ENCODE data around the gene HEMK1. TPM values are rescaled to one million over a fixed set of nuclear protein-coding genes. Genes with fewer than 3 reads are reported as not detected.

Gene HEMK1
- total and polyA plus RNA-seq, 2 donors: 20.7 to 43.4 TPM

- DNase-seq (ENCODE audit: low read depth in 6 of 9, low spot score in 9 of 9): no peak
Measured at GRCh38 chr3:50530001-50530970, 39.0 kb upstream of the HEMK1 start.

DNA sequence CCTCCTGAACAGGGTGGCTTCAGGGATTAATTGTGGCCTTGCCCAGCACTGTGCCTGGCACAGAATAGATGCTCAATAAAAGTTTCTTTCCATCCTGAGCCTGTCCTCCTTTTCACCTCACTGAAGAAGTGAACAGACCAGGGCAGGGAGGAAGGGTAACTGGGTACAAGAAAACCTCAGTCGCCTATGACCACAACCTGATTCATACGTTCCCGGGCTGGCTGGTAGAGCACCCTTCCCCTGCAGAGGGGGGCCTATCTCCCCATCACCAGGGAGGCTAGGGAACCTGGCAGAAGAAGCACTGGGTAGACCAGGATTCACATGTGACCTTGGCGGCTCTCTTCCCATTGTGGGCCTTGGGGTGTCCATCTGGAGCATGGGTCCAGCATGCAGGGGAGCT lies 38.1 kb upstream of the HEMK1 start:
- no peaks in the 10 kb centered on the region for H3K9me3 ChIP-seq (ENCODE audit: control insufficient read depth in 2 of 2, insufficient read depth in 1 of 2, low read length in 1 of 2)
- H3K4me1 ChIP-seq (ENCODE audit: control insufficient read depth in 2 of 2, insufficient read depth in 2 of 2, low read length in 2 of 2): no peaks in the 10 kb centered on the region
- WGBS: 91% methylated on average over 4 of the region's 4 CpGs

More at GRCh38 chr3:50530001-50530970, 39.0 kb upstream of the HEMK1 start:
- H3K36me3 ChIP-seq (ENCODE audit: control insufficient read depth in 2 of 2, insufficient read depth in 2 of 2, low read length in 1 of 2): no peaks in the 10 kb centered on the region
- WGBS: 19% methylated on average over 48 of the region's 48 CpGs
- no peaks in the 10 kb centered on the region for H3K9me3 ChIP-seq (ENCODE audit: control insufficient read depth in 2 of 2, insufficient read depth in 1 of 2, low read length in 1 of 2)
- H3K4me1 ChIP-seq (ENCODE audit: control insufficient read depth in 2 of 2, insufficient read depth in 2 of 2, low read length in 2 of 2): no peaks in the 10 kb centered on the region
- H3K27ac ChIP-seq (ENCODE audit: low read depth in 1 of 2, low read length in 1 of 2): no peak overlapping the region
- peaks cover 11 to 77% of the 10 kb centered on the region in 2 donors for H3K27me3 ChIP-seq (ENCODE audit: control insufficient read depth in 2 of 2, insufficient read depth in 1 of 2, low read length in 1 of 2)
- no peak overlapping the region for H3K4me3 ChIP-seq (ENCODE audit: low read length in 2 of 2)

DNA sequence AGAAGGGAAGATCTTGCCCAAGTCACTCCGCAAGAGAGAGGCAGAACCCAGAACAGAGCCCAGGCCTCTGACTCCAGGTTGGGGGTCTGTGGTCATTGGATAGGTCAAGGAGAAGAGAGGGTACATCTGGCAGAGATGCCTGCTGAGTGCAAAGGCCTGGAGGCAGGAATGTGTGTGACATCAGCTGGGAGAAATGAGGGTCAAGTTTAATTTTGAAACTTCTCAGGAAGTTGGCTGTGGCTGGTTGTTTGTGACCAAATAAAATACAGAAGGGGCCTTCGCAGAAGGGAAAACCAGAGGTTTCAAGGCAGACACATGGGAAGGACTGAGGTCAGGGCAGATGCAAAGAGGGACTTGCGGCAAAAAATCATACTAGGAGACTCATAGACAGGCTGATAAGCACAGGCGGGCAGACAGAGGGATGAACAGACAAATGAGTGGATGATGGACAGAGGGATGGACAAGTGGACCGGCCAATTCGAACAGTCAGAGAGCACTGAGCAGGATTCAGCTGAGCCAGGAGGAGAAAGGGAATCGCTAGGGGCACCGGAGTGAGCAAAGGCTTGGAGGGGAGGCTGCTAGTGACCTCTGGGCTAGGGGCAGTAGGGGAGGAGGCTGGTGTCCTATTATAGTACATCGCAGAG lies 37.1 kb upstream of the HEMK1 start:
- H3K9me3 ChIP-seq (ENCODE audit: control insufficient read depth in 2 of 2, insufficient read depth in 1 of 2, low read length in 1 of 2): no peaks in the 10 kb centered on the region
- no peak overlapping the region for H3K27ac ChIP-seq (ENCODE audit: low read depth in 1 of 2, low read length in 1 of 2)
- H3K36me3 ChIP-seq (ENCODE audit: control insufficient read depth in 2 of 2, insufficient read depth in 2 of 2, low read length in 1 of 2): no peaks in the 10 kb centered on the region
- no peak for DNase-seq (ENCODE audit: low read depth in 6 of 9, low spot score in 9 of 9)
- no peak overlapping the region for H3K4me3 ChIP-seq (ENCODE audit: low read length in 2 of 2)
- H3K27me3 ChIP-seq (ENCODE audit: control insufficient read depth in 2 of 2, insufficient read depth in 1 of 2, low read length in 1 of 2): peaks cover 11 to 87% of the 10 kb centered on the region in 2 donors
- WGBS: 96% methylated on average over 9 of the region's 9 CpGs
- H3K4me1 ChIP-seq (ENCODE audit: control insufficient read depth in 2 of 2, insufficient read depth in 2 of 2, low read length in 2 of 2): no peaks in the 10 kb centered on the region

More for the DNA sequence above, 38.1 kb upstream of the HEMK1 start:
- H3K27me3 ChIP-seq (ENCODE audit: control insufficient read depth in 2 of 2, insufficient read depth in 1 of 2, low read length in 1 of 2): peaks cover 11 to 81% of the 10 kb centered on the region in 2 donors
- DNase-seq (ENCODE audit: low read depth in 6 of 9, low spot score in 9 of 9): no peak
- H3K36me3 ChIP-seq (ENCODE audit: control insufficient read depth in 2 of 2, insufficient read depth in 2 of 2, low read length in 1 of 2): no peaks in the 10 kb centered on the region
- H3K27ac ChIP-seq (ENCODE audit: low read depth in 1 of 2, low read length in 1 of 2): no peak overlapping the region
- no peak overlapping the region for H3K4me3 ChIP-seq (ENCODE audit: low read length in 2 of 2)

GRCh38 chr3:50533316-50533715 lies 36.0 kb upstream of the HEMK1 start:
- no peaks in the 10 kb centered on the region for H3K4me1 ChIP-seq (ENCODE audit: control insufficient read depth in 2 of 2, insufficient read depth in 2 of 2, low read length in 2 of 2)
- WGBS: 87% methylated on average over 13 of the region's 13 CpGs

DNA sequence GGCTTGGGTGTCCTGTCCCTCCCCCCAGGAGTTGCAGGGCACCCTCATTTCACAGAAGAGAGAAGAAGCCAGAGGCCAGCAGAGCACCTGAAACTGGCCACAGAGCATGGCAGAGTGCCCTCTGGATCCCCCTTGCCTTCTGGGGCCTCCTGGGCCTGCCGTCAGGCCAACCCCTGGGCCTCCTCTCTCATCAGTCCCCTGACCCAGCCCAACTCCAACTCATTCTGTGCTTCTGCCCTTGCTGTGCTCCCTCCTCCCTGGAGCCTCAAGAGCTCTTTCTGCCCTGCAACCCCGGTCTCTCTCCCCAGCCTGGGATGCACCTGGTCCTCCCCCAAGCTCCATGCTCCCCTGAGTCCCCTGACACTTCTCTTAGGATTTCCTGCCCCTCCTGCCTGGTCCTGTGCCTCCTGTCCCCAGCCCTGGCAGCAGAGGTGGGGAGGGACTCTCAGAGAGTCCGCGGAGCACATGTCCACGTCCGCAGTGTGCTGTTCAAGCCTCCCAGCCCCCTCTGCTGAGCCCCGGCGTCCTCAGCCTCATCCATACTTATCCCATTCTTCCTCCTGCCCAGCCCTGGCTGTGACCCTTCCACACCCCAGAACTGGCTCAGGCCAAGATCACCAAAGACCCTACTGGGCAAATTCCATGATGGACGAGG lies 35.4 kb upstream of the HEMK1 start:
- H3K4me1 ChIP-seq (ENCODE audit: control insufficient read depth in 2 of 2, insufficient read depth in 2 of 2, low read length in 2 of 2): no peaks in the 10 kb centered on the region
- H3K27me3 ChIP-seq (ENCODE audit: control insufficient read depth in 2 of 2, insufficient read depth in 1 of 2, low read length in 1 of 2): peaks cover 11 to 92% of the 10 kb centered on the region in 2 donors
- H3K4me3 ChIP-seq (ENCODE audit: low read length in 2 of 2): no peak overlapping the region
- no peak overlapping the region for H3K27ac ChIP-seq (ENCODE audit: low read depth in 1 of 2, low read length in 1 of 2)
- no peaks in the 10 kb centered on the region for H3K9me3 ChIP-seq (ENCODE audit: control insufficient read depth in 2 of 2, insufficient read depth in 1 of 2, low read length in 1 of 2)
- DNase-seq (ENCODE audit: low read depth in 6 of 9, low spot score in 9 of 9): no peak
- 88% methylated on average over 9 of the region's 9 CpGs for WGBS
- no peaks in the 10 kb centered on the region for H3K36me3 ChIP-seq (ENCODE audit: control insufficient read depth in 2 of 2, insufficient read depth in 2 of 2, low read length in 1 of 2)

More at GRCh38 chr3:50533316-50533715, 36.0 kb upstream of the HEMK1 start:
- no peak for DNase-seq (ENCODE audit: low read depth in 6 of 9, low spot score in 9 of 9)
- Histone ChIP-seq H3K9me3 (ENCODE audit: control insufficient read depth in 2 of 2, insufficient read depth in 1 of 2, low read length in 1 of 2) (no peaks in the 10 kb centered on the region), H3K36me3 (ENCODE audit: control insufficient read depth in 2 of 2, insufficient read depth in 2 of 2, low read length in 1 of 2) (no peaks in the 10 kb centered on the region), H3K27me3 (ENCODE audit: control insufficient read depth in 2 of 2, insufficient read depth in 1 of 2, low read length in 1 of 2) (peaks cover 11 to 92% of the 10 kb centered on the region in 2 donors), H3K4me3 (ENCODE audit: low read length in 2 of 2) (no peak overlapping the region), H3K27ac (ENCODE audit: low read depth in 1 of 2, low read length in 1 of 2) (no peak overlapping the region)

DNA sequence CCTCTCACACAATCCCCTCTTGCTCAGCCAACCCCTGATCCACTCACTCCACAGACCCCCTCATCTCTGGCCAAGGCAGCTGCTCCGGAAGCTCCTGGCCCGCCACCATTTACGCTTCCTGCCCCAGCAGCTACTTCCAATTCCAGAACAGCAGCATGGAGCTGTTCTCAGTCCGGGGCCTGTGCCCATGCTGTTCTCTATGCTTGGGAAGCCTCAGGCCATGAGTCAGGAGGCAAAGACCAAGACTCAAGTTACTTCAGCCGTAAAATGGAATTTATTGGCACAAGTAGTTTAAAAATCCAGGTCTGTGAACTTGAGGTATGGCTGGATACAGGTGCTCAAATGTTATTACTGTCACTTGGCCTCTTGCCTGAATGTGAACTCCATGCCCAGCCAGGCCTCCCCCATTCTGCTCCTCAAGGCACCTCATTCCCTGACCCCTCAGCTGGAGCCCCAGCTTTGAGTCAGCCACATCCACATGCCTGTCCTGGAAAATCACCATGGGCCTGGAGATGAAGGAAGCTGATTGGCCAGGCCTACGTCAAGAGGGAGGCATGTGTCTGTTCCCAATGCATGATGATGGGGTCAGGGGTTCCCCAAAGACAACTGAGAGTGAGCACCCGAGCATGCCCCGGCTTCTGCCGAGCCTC lies 34.5 kb upstream of the HEMK1 start:
- H3K36me3 ChIP-seq (ENCODE audit: control insufficient read depth in 2 of 2, insufficient read depth in 2 of 2, low read length in 1 of 2): no peaks in the 10 kb centered on the region
- no peak for DNase-seq (ENCODE audit: low read depth in 6 of 9, low spot score in 9 of 9)
- peaks cover 0 to 3% of the 10 kb centered on the region in 2 donors for H3K4me1 ChIP-seq (ENCODE audit: control insufficient read depth in 2 of 2, insufficient read depth in 2 of 2, low read length in 2 of 2)
- H3K4me3 ChIP-seq (ENCODE audit: low read length in 2 of 2): no peak overlapping the region
- H3K9me3 ChIP-seq (ENCODE audit: control insufficient read depth in 2 of 2, insufficient read depth in 1 of 2, low read length in 1 of 2): no peaks in the 10 kb centered on the region
- 91% methylated on average over 9 of the region's 9 CpGs for WGBS
- no peak overlapping the region for H3K27ac ChIP-seq (ENCODE audit: low read depth in 1 of 2, low read length in 1 of 2)
- peaks cover 11 to 92% of the 10 kb centered on the region in 2 donors for H3K27me3 ChIP-seq (ENCODE audit: control insufficient read depth in 2 of 2, insufficient read depth in 1 of 2, low read length in 1 of 2)

DNA sequence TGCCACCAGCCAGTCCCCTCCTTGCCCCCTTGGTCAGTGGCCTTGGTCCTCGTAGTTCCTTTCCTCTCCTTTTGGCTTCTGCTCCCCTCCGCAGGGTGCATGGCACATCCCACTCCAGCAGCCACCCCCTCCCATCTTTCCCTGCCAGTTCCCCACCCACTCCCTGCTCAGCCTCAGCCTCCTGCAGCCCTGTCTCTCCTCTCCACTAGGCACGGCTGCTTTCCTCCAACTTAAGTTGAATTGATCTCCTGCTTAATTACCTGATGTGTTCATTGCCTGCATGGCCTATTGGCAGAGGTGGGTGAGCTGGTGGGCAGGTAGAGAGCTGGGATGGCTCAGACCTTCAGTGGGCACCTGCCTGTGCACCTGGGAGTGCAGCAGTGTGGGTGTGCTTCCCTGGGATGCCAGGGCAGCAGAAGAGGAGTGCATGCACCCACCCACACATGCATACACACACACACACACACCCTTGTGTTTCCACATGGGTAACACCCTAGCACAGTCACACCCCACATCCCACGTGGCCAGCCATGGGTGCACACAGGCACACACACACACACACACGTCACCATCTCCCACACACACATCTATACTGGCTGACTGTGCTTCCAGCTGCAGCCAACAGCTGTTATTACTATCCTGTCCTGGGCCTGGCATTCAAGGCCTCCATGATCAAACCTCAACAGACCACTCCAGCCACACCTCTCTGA lies 32.7 kb upstream of the HEMK1 start:
- peaks cover 0 to 87% of the 10 kb centered on the region in 2 donors for H3K27me3 ChIP-seq (ENCODE audit: control insufficient read depth in 2 of 2, insufficient read depth in 1 of 2, low read length in 1 of 2)
- H3K4me3 ChIP-seq (ENCODE audit: low read length in 2 of 2): no peak overlapping the region
- no peaks in the 10 kb centered on the region for H3K9me3 ChIP-seq (ENCODE audit: control insufficient read depth in 2 of 2, insufficient read depth in 1 of 2, low read length in 1 of 2)
- H3K27ac ChIP-seq (ENCODE audit: low read depth in 1 of 2, low read length in 1 of 2): no peak overlapping the region
- 88% methylated on average over 5 of the region's 5 CpGs for WGBS
- H3K4me1 ChIP-seq (ENCODE audit: control insufficient read depth in 2 of 2, insufficient read depth in 2 of 2, low read length in 2 of 2): peaks cover 0 to 7% of the 10 kb centered on the region in 2 donors
- no peak for DNase-seq (ENCODE audit: low read depth in 6 of 9, low spot score in 9 of 9)
- no peaks in the 10 kb centered on the region for H3K36me3 ChIP-seq (ENCODE audit: control insufficient read depth in 2 of 2, insufficient read depth in 2 of 2, low read length in 1 of 2)

- WGBS: 90% methylated on average over 4 of the region's 4 CpGs
- Histone ChIP-seq H3K4me3 (ENCODE audit: low read length in 2 of 2) (no peak overlapping the region), H3K4me1 (ENCODE audit: control insufficient read depth in 2 of 2, insufficient read depth in 2 of 2, low read length in 2 of 2) (peaks cover 0 to 7% of the 10 kb centered on the region in 2 donors), H3K36me3 (ENCODE audit: control insufficient read depth in 2 of 2, insufficient read depth in 2 of 2, low read length in 1 of 2) (no peaks in the 10 kb centered on the region), H3K27me3 (ENCODE audit: control insufficient read depth in 2 of 2, insufficient read depth in 1 of 2, low read length in 1 of 2) (peaks cover 0 to 78% of the 10 kb centered on the region in 2 donors), H3K27ac (ENCODE audit: low read depth in 1 of 2, low read length in 1 of 2) (no peak overlapping the region), H3K9me3 (ENCODE audit: control insufficient read depth in 2 of 2, insufficient read depth in 1 of 2, low read length in 1 of 2) (no peaks in the 10 kb centered on the region)
- DNase-seq (ENCODE audit: low read depth in 6 of 9, low spot score in 9 of 9): no peak
Measured at GRCh38 chr3:50537421-50538129, 31.7 kb upstream of the HEMK1 start.
